Chondrocyte (in vitro differentiated cells): ENCODE data around the gene PRKAG2. TPM values are rescaled to one million over a fixed set of nuclear protein-coding genes. Genes with fewer than 3 reads are reported as not detected.

Source experiments
- DNase-seq: peaks from one replicate; pipeline ENCODE4 v3.0.0; 2021; ENCODE audit warnings: mixed read lengths, low spot score
- H3K27ac Mint-ChIP-seq: one replicate; pipeline ENCODE4 v1.8.0; 2021; ENCODE audit warnings: mild to moderate bottlenecking, moderate library complexity, mixed read lengths; ENCODE audit not compliant: unreplicated experiment
- H3K27me3 Mint-ChIP-seq: 2 replicates; pipeline ENCODE4 v1.8.0; 2021; ENCODE audit warnings: low read depth, mixed read lengths
- H3K36me3 Mint-ChIP-seq: 2 replicates; pipeline ENCODE4 v1.8.0; 2021; ENCODE audit warnings: low read depth, mixed read lengths
- H3K4me1 Mint-ChIP-seq: 2 replicates; pipeline ENCODE4 v1.8.0; 2021; ENCODE audit warnings: low read depth, mild to moderate bottlenecking, mixed read lengths
- H3K4me3 Mint-ChIP-seq: one replicate; pipeline ENCODE4 v1.8.0; 2021; ENCODE audit warnings: mild to moderate bottlenecking, moderate library complexity, mixed read lengths; ENCODE audit not compliant: unreplicated experiment
- H3K9me3 Mint-ChIP-seq: 2 replicates; pipeline ENCODE4 v1.8.0; 2021; ENCODE audit warnings: low read depth, mixed read lengths
- total RNA-seq: library from RNA; stranded (reverse); gene quantifications from 3 replicates; pipeline ENCODE4 v1.2.1, GENCODE V29; 2021
- TF ChIP-seq, protein P1 (sequence below): fragments of 200-600 bp; sonication (generic); IDR thresholded peaks from 2 replicates; pipeline ENCODE4 v1.5.0; 2021; ENCODE audit warnings: antibody characterized with exemption, mild to moderate bottlenecking, moderate library complexity

The PRKAG2 gene
- total RNA-seq, 1 donor from 2014 or later = 35.4 TPM

DNA sequence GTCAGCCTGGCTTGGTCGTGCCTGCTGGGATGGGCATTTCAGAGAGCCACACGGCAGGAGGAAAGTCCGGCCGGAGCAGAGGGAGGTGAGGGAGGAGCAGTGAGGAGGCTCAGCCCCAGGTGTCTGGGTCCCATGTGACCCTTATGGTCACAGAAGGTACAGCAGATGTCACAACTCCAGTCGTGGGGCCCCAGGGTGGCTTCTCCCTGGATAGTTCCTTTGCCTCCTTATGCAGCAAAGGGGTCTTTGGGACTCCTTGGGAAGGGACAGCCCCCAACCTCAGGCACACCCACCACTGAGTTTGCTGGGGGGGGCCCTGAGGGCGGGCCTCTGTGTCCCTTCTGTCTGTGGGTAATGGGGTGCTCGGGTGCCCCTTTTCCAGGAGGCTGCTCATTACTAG lies 19.6 kb upstream of the PRKAG2 start:
- TF ChIP-seq, protein P1, sequence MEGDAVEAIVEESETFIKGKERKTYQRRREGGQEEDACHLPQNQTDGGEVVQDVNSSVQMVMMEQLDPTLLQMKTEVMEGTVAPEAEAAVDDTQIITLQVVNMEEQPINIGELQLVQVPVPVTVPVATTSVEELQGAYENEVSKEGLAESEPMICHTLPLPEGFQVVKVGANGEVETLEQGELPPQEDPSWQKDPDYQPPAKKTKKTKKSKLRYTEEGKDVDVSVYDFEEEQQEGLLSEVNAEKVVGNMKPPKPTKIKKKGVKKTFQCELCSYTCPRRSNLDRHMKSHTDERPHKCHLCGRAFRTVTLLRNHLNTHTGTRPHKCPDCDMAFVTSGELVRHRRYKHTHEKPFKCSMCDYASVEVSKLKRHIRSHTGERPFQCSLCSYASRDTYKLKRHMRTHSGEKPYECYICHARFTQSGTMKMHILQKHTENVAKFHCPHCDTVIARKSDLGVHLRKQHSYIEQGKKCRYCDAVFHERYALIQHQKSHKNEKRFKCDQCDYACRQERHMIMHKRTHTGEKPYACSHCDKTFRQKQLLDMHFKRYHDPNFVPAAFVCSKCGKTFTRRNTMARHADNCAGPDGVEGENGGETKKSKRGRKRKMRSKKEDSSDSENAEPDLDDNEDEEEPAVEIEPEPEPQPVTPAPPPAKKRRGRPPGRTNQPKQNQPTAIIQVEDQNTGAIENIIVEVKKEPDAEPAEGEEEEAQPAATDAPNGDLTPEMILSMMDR = no peak
- H3K27me3 Mint-ChIP-seq = peaks cover 62% of the 10 kb centered on the region
- H3K9me3 Mint-ChIP-seq = no peaks in the 10 kb centered on the region
- H3K4me3 Mint-ChIP-seq = no peak overlapping the region
- no peak for DNase-seq
- H3K27ac Mint-ChIP-seq = no peak overlapping the region
- no peaks in the 10 kb centered on the region for H3K36me3 Mint-ChIP-seq
- peaks cover 4% of the 10 kb centered on the region for H3K4me1 Mint-ChIP-seq

DNA sequence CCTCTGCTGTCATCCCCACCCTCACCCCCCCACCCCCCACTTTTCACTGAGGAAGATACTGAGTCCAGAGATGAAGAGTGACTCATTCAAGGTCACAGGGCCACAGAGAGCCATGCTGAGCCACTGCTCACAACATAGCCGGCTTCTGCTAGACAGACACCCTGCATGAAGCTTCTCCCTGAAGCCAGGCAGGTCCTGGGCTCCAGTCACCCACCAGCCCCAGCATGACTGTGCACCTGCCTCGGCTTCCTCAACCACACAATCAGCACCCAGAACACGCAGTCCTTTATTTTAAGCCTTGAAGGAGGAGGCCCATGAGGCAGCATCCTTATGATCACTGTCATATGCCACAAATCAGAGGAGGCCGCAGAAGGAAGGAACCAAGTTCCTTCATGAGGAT lies 19.2 kb upstream of the PRKAG2 start:
- DNase-seq = no peak
- H3K4me1 Mint-ChIP-seq = peaks cover 6% of the 10 kb centered on the region
- no peaks in the 10 kb centered on the region for H3K36me3 Mint-ChIP-seq
- H3K9me3 Mint-ChIP-seq = no peaks in the 10 kb centered on the region
- H3K27ac Mint-ChIP-seq = no peak overlapping the region
- no peak overlapping the region for H3K4me3 Mint-ChIP-seq
- peaks cover 63% of the 10 kb centered on the region for H3K27me3 Mint-ChIP-seq
- TF ChIP-seq, protein P1 = no peak

DNA sequence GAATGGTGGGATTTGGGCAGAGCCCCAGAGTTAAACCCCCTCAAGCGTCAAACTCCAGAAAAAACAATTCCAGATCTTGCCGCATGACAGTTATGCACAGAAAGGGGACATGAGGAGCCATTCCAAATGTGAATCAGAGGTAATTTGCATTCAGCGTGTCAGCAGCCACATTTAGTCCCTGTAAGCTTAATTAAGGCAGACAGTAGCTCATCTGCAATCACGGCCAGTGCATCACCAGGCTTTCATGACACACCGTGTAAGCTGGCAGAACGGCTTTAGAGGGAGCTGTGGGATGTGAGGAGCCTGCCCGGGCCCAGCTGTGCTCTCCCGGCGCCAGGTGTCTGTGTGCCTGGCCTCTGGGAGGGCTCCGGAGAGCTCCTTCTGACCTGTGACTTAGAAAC lies 18.7 kb upstream of the PRKAG2 start:
- peaks cover 6% of the 10 kb centered on the region for H3K4me1 Mint-ChIP-seq
- no peaks in the 10 kb centered on the region for H3K36me3 Mint-ChIP-seq
- TF ChIP-seq, protein P1 = no peak
- DNase-seq = no peak
- H3K4me3 Mint-ChIP-seq = no peak overlapping the region
- H3K27ac Mint-ChIP-seq = no peak overlapping the region
- H3K27me3 Mint-ChIP-seq = peaks cover 66% of the 10 kb centered on the region
- no peaks in the 10 kb centered on the region for H3K9me3 Mint-ChIP-seq

DNA sequence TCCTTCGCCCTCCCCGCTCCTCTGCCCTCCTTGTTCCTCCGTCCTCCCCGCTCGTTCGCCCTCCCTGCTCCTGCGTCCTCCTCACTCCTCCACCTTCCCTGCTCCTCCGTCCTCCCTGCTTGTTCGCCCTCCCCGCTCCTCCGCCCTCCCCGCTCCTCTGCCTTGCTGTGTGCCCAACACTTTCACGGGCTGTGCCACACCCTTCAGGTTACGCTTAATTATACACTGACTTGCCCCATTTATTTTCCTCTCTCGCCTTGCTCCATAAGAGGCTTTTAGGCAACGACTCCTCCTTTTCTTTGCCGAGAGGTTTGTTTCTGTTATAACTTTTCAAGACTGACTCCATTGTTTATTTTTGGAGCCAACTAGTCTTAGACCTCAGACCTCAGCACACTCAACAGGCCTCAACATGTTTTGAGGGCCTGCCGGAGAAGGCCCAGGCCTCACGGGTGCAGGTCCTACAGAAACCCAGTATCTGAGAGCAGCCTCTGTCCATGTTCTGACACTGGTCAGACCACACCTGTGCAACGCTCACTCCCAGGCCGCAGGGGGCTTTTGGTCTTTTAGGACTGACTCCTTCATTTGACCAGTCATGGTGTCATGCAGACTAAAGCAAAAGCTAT lies 18.2 kb upstream of the PRKAG2 start:
- no peak overlapping the region for H3K27ac Mint-ChIP-seq
- TF ChIP-seq, protein P1 = no peak
- DNase-seq = no peak
- peaks cover 6% of the 10 kb centered on the region for H3K4me1 Mint-ChIP-seq
- H3K27me3 Mint-ChIP-seq = peaks cover 67% of the 10 kb centered on the region
- H3K9me3 Mint-ChIP-seq = no peaks in the 10 kb centered on the region
- H3K36me3 Mint-ChIP-seq = no peaks in the 10 kb centered on the region
- H3K4me3 Mint-ChIP-seq = no peak overlapping the region

GRCh38 chr7:151894111-151895007 lies 17.4 kb upstream of the PRKAG2 start:
- Mint-ChIP-seq H3K4me1 (peaks cover 6% of the 10 kb centered on the region), H3K36me3 (no peaks in the 10 kb centered on the region), H3K27ac (no peak overlapping the region), H3K27me3 (peaks cover 63% of the 10 kb centered on the region), H3K9me3 (no peaks in the 10 kb centered on the region), H3K4me3 (no peak overlapping the region)
- TF ChIP-seq, protein P1 = no peak
- DNase-seq = no peak
